Natural killer cell (primary cell): ENCODE measurements around the gene MRPL28. TPM values are rescaled to one million over a fixed set of nuclear protein-coding genes. Genes with fewer than 3 reads are reported as not detected.

Experiments used
- ATAC-seq, 3 donors: fragments of 150-1000 bp in 2 of 3; fragments of 200-7000 bp in 1 of 3; cut with Tn5 transposase; 1 replicate in 1 of 3; 2 replicates in 2 of 3; pipeline ENCODE4 v1.10.0; 2021; ENCODE audit warnings: mild to moderate bottlenecking in 2 of 3, moderate library complexity in 2 of 3
- DNase-seq, 2 donors: peaks; one replicate each; pipeline versions ENCODE4 v3.0.0 to v3.0.0-alpha.2; 2013 to 2021; ENCODE audit warnings: mixed read lengths in 1 of 2
- H3K27ac ChIP-seq: one replicate; pipeline ENCODE4 v1.5.1; 2013; ENCODE audit warnings: mild to moderate bottlenecking, low read length
- H3K27me3 ChIP-seq: one replicate; pipeline ENCODE4 v1.6.1; 2013; ENCODE audit warnings: low read length; ENCODE audit not compliant: control insufficient read depth, insufficient read depth
- H3K36me3 ChIP-seq: one replicate; pipeline ENCODE4 v1.6.1; 2013; ENCODE audit warnings: low read length; ENCODE audit not compliant: control insufficient read depth, insufficient read depth
- H3K4me1 ChIP-seq: one replicate; pipeline ENCODE4 v1.6.1; 2013; ENCODE audit warnings: low read length; ENCODE audit not compliant: control insufficient read depth, insufficient read depth
- H3K4me3 ChIP-seq: one replicate; pipeline ENCODE4 v1.5.1; 2013; ENCODE audit warnings: low read length
- H3K9me3 ChIP-seq: one replicate; pipeline ENCODE4 v1.6.1; 2013; ENCODE audit warnings: low read length; ENCODE audit not compliant: control insufficient read depth, insufficient read depth
- H3K27ac Mint-ChIP-seq, 2 donors: one replicate each; pipeline ENCODE4 v1.8.0; 2022; ENCODE audit warnings: mild to moderate bottlenecking in 2 of 2, mixed read lengths in 2 of 2, moderate library complexity in 1 of 2
- H3K27me3 Mint-ChIP-seq, 2 donors: one replicate each; pipeline ENCODE4 v1.8.0; 2022; ENCODE audit warnings: low read depth in 2 of 2, mixed read lengths in 2 of 2
- H3K36me3 Mint-ChIP-seq: one replicate; pipeline ENCODE4 v1.8.0; 2022; ENCODE audit warnings: mixed read lengths
- H3K4me1 Mint-ChIP-seq, 2 donors: one replicate each; pipeline ENCODE4 v1.8.0; 2022; ENCODE audit warnings: mixed read lengths in 2 of 2
- H3K4me3 Mint-ChIP-seq: one replicate; pipeline ENCODE4 v1.8.0; 2022; ENCODE audit warnings: mild to moderate bottlenecking, moderate library complexity, mixed read lengths
- H3K9me3 Mint-ChIP-seq, 2 donors: one replicate each; pipeline ENCODE4 v1.8.0; 2022; ENCODE audit warnings: mixed read lengths in 2 of 2
- WGBS: methylation state at CpG from one replicate; pipeline ENCODE4 v1.1.7; 2013; ENCODE audit warnings: missing lambda C conversion rate; ENCODE audit not compliant: insufficient coverage; 5-methylcytosine and 5-hydroxymethylcytosine counted together
- intact Hi-C: fragments of 100-400 bp; cut with micrococcal nuclease; formaldehyde crosslinking; loops from one replicate; pipeline ENCODE4 v1.14.2; 2022
- total RNA-seq, 4 donors: library from RNA; stranded (reverse); fragments of 120-200 nt in 1 of 4; gene quantifications; one replicate each; pipeline versions ENCODE4 v1.2.3 to v1.2.4, GENCODE V29; 2013 to 2022
- TF ChIP-seq, protein P1 (sequence below): fragments of 200-600 bp; IDR thresholded peaks from one replicate; pipeline ENCODE4 v1.8.0; 2022; ENCODE audit warnings: antibody characterized with exemption

MRPL28 gene
- total RNA-seq, 3 donors from 2014 or later (not counting 1 experiment from before 2014, with no cell fraction given) = 33.9 to 38.9 (median 37.5) TPM

DNA sequence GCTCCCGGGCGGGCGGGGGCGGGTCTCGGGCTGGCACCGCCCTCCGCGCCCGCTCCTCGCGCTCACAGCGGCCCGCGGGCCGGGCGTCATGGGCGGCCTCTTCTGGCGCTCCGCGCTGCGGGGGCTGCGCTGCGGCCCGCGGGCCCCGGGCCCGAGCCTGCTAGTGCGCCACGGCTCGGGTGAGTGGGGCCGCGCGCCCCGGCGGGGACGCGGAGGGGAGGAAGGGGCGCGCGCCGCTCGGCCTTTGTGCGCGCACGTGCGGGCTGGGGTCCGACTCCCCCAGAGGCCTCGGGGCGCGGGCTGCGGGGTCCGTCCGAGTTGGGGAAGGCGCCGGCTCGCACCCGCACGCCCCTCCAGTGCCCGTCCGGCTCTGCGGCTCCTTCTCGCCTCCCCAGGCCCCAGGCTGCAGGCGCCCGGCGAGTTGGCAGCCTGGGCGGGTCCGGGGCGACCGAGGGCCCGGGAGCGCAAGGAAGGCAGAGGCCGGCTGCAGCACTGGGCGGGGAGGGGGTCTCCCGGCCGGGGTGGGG lies 26.9 kb upstream of the MRPL28 start, which contains the start of gene NME4:
Gene NME4 (plus strand): TSS at position 65 of the 527 bp plus-strand sequence. CDS start 24 bp downstream, at position 89.
- Mint-ChIP-seq H3K27ac (peak within 1 kb of the TSS in 1 of 2 donors; percentile 76), H3K27me3 (no peaks in the 10 kb centered on the region), H3K36me3 (no peaks in the 10 kb centered on the region), H3K4me3 (peak within 1 kb of the TSS; percentile 87), H3K4me1 (peaks cover 25 to 37% of the 10 kb centered on the region in 2 donors), H3K9me3 (no peaks in the 10 kb centered on the region)
- Histone ChIP-seq H3K27me3 (no peaks in the 10 kb centered on the region), H3K9me3 (no peaks in the 10 kb centered on the region), H3K27ac (no peak within 1 kb of the TSS), H3K4me1 (peaks cover 44% of the 10 kb centered on the region), H3K36me3 (no peaks in the 10 kb centered on the region), H3K4me3 (peak within 1 kb of the TSS; percentile 4)
- TF ChIP-seq, protein P1, sequence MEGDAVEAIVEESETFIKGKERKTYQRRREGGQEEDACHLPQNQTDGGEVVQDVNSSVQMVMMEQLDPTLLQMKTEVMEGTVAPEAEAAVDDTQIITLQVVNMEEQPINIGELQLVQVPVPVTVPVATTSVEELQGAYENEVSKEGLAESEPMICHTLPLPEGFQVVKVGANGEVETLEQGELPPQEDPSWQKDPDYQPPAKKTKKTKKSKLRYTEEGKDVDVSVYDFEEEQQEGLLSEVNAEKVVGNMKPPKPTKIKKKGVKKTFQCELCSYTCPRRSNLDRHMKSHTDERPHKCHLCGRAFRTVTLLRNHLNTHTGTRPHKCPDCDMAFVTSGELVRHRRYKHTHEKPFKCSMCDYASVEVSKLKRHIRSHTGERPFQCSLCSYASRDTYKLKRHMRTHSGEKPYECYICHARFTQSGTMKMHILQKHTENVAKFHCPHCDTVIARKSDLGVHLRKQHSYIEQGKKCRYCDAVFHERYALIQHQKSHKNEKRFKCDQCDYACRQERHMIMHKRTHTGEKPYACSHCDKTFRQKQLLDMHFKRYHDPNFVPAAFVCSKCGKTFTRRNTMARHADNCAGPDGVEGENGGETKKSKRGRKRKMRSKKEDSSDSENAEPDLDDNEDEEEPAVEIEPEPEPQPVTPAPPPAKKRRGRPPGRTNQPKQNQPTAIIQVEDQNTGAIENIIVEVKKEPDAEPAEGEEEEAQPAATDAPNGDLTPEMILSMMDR = no peak
- 0% methylated on average over 67 of the region's 75 CpGs for WGBS
- DNase-seq = peak in 1 of 2 donors; percentile 65
- intact Hi-C loops = no loop called here
- no peak for ATAC-seq

DNA sequence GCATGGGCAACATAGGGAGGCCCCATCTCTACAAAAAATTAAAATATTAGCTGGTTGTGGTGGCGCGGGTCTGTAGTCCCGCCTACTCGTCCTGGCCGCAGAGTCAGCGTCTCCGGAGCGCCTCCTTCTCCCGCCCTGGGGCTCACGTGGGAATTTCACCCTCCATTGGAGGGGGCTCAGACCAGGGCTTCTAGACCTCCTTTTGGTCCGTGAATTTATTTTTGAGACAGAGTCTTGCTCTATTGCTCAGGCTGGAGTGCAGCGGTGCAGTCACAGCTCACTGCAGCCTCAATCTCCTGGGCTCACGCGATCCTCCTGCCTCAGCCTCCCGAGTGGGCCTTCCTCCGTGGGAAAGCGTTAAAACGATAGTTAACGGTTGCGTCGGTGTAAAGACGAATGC lies 26.3 kb upstream of the MRPL28 start:
- no peaks in the 10 kb centered on the region for H3K36me3 ChIP-seq
- H3K4me3 ChIP-seq = peak overlapping the region; percentile 4
- no peaks in the 10 kb centered on the region for H3K27me3 ChIP-seq
- peaks cover 6% of the 10 kb centered on the region for H3K9me3 ChIP-seq
- H3K36me3 Mint-ChIP-seq = no peaks in the 10 kb centered on the region
- peak in 1 of 2 donors; percentile 42 for DNase-seq
- TF ChIP-seq, protein P1 = no peak
- H3K27ac Mint-ChIP-seq = peak overlapping the region in 1 of 2 donors; percentile 76
- no peak for ATAC-seq
- 6% methylated on average over 22 of the region's 22 CpGs for WGBS
- peaks cover 47% of the 10 kb centered on the region for H3K4me1 ChIP-seq
- no peak overlapping the region for H3K27ac ChIP-seq
- no peaks in the 10 kb centered on the region for H3K27me3 Mint-ChIP-seq
- H3K9me3 Mint-ChIP-seq = no peaks in the 10 kb centered on the region
- H3K4me3 Mint-ChIP-seq = peak overlapping the region; percentile 87
- peaks cover 29 to 43% of the 10 kb centered on the region in 2 donors for H3K4me1 Mint-ChIP-seq
- intact Hi-C loops = no loop called here

DNA sequence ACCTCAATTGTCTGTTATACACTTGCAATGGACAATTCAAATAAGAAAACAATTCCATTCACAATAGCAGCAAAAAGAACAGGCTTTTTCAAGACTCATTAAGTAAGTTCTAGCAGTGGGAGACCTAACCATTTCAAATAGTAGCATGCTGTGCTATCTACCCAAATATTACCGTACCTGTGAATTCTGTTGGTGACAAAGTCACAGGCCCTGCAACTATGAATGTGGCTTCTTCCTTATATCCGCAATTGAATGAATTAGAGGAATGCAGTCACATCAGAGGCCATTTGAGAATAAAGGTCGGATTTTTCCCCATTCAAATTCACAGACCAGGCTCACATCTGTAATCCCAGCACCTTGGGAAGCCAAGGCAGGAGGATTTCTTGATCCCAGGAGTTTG lies 25.9 kb upstream of the MRPL28 start:
- Histone ChIP-seq H3K27ac (no peak overlapping the region), H3K4me3 (no peak overlapping the region), H3K4me1 (peaks cover 49% of the 10 kb centered on the region), H3K36me3 (no peaks in the 10 kb centered on the region), H3K27me3 (no peaks in the 10 kb centered on the region), H3K9me3 (peaks cover 9% of the 10 kb centered on the region)
- intact Hi-C loops = no loop called here
- H3K9me3 Mint-ChIP-seq = no peaks in the 10 kb centered on the region
- DNase-seq (no peak), ATAC-seq (no peak)
- TF ChIP-seq, protein P1 = no peak
- H3K27ac Mint-ChIP-seq = peak overlapping the region in 1 of 2 donors; percentile 76
- no peaks in the 10 kb centered on the region for H3K36me3 Mint-ChIP-seq
- peaks cover 29 to 43% of the 10 kb centered on the region in 2 donors for H3K4me1 Mint-ChIP-seq
- H3K4me3 Mint-ChIP-seq = peak overlapping the region; percentile 87
- H3K27me3 Mint-ChIP-seq = no peaks in the 10 kb centered on the region
- 55% methylated on average over 3 of the region's 3 CpGs for WGBS
